ENCODE data around the gene FAM81A. TPM values are rescaled to one million over a fixed set of nuclear protein-coding genes. Genes with fewer than 3 reads are reported as not detected.
A peak's percentile ranks its signal among the peaks of the same experiment; 100 is the strongest.

The FAM81A gene
- total RNA-seq, 6 experiments from 2014 or later = 0.18 TPM; not detected in 5

GRCh38 chr15:59541750-59542149 is 103.8 kb downstream of the FAM81A start:
- intact Hi-C loops (cut with DNase I) = no loop called here
- WGBS (ENCODE audit: insufficient coverage, low coverage, low lambda C conversion rate, missing lambda C conversion rate) = 58% methylated on average over 4 of the region's 8 CpGs
- no peak for ATAC-seq

GRCh38 chr15:59543721-59544547 is 105.9 kb downstream of the FAM81A start:
- Histone ChIP-seq H3K4me1 (no peaks in the 10 kb centered on the region), H3K27me3 (no peaks in the 10 kb centered on the region), H3K4me3 (no peak overlapping the region), H3K9me3 (no peaks in the 10 kb centered on the region), H3K27ac (no peak overlapping the region), H3K36me3 (no peaks in the 10 kb centered on the region)
- ATAC-seq (peak in 3 of 4 donors; percentile 35 to 68 (median 45)), DNase-seq (peak in 1 of 3 donors; percentile 43)
- no peak for TF ChIP-seq POLR2A (IDR thresholded peaks at IDR 0.05)
- no peak for TF ChIP-seq CTCF (IDR thresholded peaks at IDR 0.05)
- intact Hi-C loops (cut with DNase I) = no loop called here
- WGBS (ENCODE audit: insufficient coverage, low coverage, low lambda C conversion rate, missing lambda C conversion rate) = 35% methylated on average over 9 of the region's 9 CpGs

More at GRCh38 chr15:59541750-59542149, 103.8 kb downstream of the FAM81A start:
- Histone ChIP-seq H3K9me3 (no peaks in the 10 kb centered on the region), H3K36me3 (no peaks in the 10 kb centered on the region), H3K27me3 (no peaks in the 10 kb centered on the region), H3K27ac (no peak overlapping the region), H3K4me3 (no peak overlapping the region), H3K4me1 (no peaks in the 10 kb centered on the region)
- DNase-seq = no peak
- TF ChIP-seq POLR2A (IDR thresholded peaks at IDR 0.05) = no peak
- no peak for TF ChIP-seq CTCF (IDR thresholded peaks at IDR 0.05)

- H3K36me3 ChIP-seq = no peaks in the 10 kb centered on the region
- no peak overlapping the region for H3K27ac ChIP-seq
- no peak overlapping the region for H3K4me3 ChIP-seq
- no peaks in the 10 kb centered on the region for H3K9me3 ChIP-seq
- no peaks in the 10 kb centered on the region for H3K4me1 ChIP-seq
- no peak for TF ChIP-seq POLR2A (IDR thresholded peaks at IDR 0.05)
- no peak for TF ChIP-seq CTCF (IDR thresholded peaks at IDR 0.05)
- intact Hi-C loops (cut with DNase I) = no loop called here
- no peaks in the 10 kb centered on the region for H3K27me3 ChIP-seq
- ATAC-seq (no peak), DNase-seq (no peak)
- WGBS (ENCODE audit: insufficient coverage, low coverage, low lambda C conversion rate, missing lambda C conversion rate) = 53% methylated on average over 5 of the region's 8 CpGs
Measured at GRCh38 chr15:59545573-59545972, 107.6 kb downstream of the FAM81A start.

- Histone ChIP-seq H3K9me3 (no peaks in the 10 kb centered on the region), H3K36me3 (no peaks in the 10 kb centered on the region), H3K27me3 (no peaks in the 10 kb centered on the region), H3K27ac (no peak overlapping the region), H3K4me1 (peaks cover 0 to under 1% (median 0%) of the 10 kb centered on the region in 4 donors), H3K4me3 (no peak overlapping the region)
- 74% methylated on average over 8 of the region's 9 CpGs for WGBS (ENCODE audit: insufficient coverage, low coverage, low lambda C conversion rate, missing lambda C conversion rate)
- no peak for DNase-seq
- TF ChIP-seq CTCF (IDR thresholded peaks at IDR 0.05) (no peak), POLR2A (IDR thresholded peaks at IDR 0.05) (no peak)
- ATAC-seq = no peak
- intact Hi-C loops (cut with DNase I) = no loop called here
Measured at GRCh38 chr15:59548501-59549226, 110.7 kb downstream of the FAM81A start.
